Tibial artery (tissue), 4 donors: ENCODE data around the gene KRT32.

Source experiments
- DNase-seq, 2 donors: peaks; one replicate each; pipeline ENCODE4 v3.0.0-alpha.2; 2019
- H3K27ac ChIP-seq, 2 donors: fragments of 200-600 bp; sonication (generic) in 1 of 2; 1 replicate in 1 of 2; 2 replicates in 1 of 2; pipeline ENCODE4 v1.5.1; 2018 to 2019; ENCODE audit warnings: mild to moderate bottlenecking in 1 of 2
- H3K27me3 ChIP-seq, 2 donors: fragments of 200-600 bp; sonication (generic) in 1 of 2; one replicate each; pipeline versions ENCODE4 v1.5.1 to v1.6.0; 2016 to 2019
- H3K36me3 ChIP-seq, 3 donors: fragments of 200-600 bp; sonication (generic) in 2 of 3; one replicate each; pipeline ENCODE4 v1.5.1; 2016 to 2019; ENCODE audit warnings: mild to moderate bottlenecking in 2 of 3
- H3K4me1 ChIP-seq, 4 donors: fragments of 200-600 bp; sonication (generic) in 2 of 4; 1 replicate in 3 of 4; 2 replicates in 1 of 4; pipeline ENCODE4 v1.5.1; 2016 to 2019
- H3K4me3 ChIP-seq, 2 donors: fragments of 200-600 bp; sonication (generic) in 1 of 2; 1 replicate in 1 of 2; 2 replicates in 1 of 2; pipeline ENCODE4 v1.5.1; 2018 to 2019; ENCODE audit warnings: mild to moderate bottlenecking in 2 of 2
- H3K9me3 ChIP-seq, 3 donors: fragments of 200-600 bp; sonication (generic) in 1 of 3; one replicate each; pipeline ENCODE4 v1.5.1; 2016 to 2019
- intact Hi-C: fragments of 100-400 bp; cut with DNase I; formaldehyde crosslinking; loops from one replicate; pipeline ENCODE4 v1.15.0; 2023; ENCODE audit warnings: low total_unique reads
- TF ChIP-seq, protein P1 (sequence below), 2 experiments: fragments of 200-600 bp in 1 of 2; fragments of 450-650 bp in 1 of 2; IDR thresholded peaks; one replicate each; pipeline ENCODE4 v1.5.1; 2017 to 2019; ENCODE audit warnings: antibody characterized with exemption in 2 of 2, mild to moderate bottlenecking in 1 of 2, moderate library complexity in 1 of 2

KRT32 gene

GRCh38 chr17:41442739-41443138 lies 24.4 kb downstream of the KRT32 start:
- Histone ChIP-seq H3K36me3 (no peaks in the 10 kb centered on the region), H3K4me3 (no peak overlapping the region), H3K9me3 (no peaks in the 10 kb centered on the region), H3K27ac (no peak overlapping the region), H3K4me1 (no peaks in the 10 kb centered on the region), H3K27me3 (peaks cover 0 to 9% of the 10 kb centered on the region in 2 donors)
- intact Hi-C loops, result no loop called here
- TF ChIP-seq, protein P1, sequence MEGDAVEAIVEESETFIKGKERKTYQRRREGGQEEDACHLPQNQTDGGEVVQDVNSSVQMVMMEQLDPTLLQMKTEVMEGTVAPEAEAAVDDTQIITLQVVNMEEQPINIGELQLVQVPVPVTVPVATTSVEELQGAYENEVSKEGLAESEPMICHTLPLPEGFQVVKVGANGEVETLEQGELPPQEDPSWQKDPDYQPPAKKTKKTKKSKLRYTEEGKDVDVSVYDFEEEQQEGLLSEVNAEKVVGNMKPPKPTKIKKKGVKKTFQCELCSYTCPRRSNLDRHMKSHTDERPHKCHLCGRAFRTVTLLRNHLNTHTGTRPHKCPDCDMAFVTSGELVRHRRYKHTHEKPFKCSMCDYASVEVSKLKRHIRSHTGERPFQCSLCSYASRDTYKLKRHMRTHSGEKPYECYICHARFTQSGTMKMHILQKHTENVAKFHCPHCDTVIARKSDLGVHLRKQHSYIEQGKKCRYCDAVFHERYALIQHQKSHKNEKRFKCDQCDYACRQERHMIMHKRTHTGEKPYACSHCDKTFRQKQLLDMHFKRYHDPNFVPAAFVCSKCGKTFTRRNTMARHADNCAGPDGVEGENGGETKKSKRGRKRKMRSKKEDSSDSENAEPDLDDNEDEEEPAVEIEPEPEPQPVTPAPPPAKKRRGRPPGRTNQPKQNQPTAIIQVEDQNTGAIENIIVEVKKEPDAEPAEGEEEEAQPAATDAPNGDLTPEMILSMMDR (IDR thresholded peaks at IDR 0.05), result no peak
- DNase-seq, result no peak

DNA sequence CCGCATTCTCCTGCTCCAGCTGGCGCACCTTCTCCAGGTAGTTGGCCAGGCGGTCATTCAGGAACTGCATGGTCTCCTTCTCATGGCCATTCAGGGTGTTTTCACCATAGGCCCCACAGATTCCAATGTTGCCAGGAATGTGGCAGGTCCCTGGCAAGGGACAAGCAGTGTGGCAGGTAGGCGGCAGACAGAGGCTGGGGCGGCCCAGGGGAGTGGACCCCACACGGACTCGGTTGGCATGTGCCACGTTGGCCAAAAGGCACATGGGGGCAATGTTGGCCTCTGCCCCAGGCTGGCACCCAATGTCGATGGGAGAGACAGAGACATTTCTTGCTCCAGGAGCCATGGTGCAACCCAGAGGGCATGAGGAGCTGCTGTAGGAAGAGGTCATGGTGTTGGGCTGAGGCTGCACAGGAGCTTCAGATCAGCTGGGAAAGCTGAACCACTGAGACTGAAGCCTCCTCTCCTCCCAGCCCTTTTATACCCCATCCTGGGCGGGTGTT lies 26.6 kb downstream of the KRT32 start, which contains the start of gene KRT38:
Gene KRT38, minus strand, starts transcription at position 453 of the 503 bp plus-strand sequence. Its CDS starts 62 bp downstream, at position 391.
- Histone ChIP-seq H3K4me3 (no peak within 1 kb of the TSS), H3K36me3 (no peaks in the 10 kb centered on the region), H3K9me3 (no peaks in the 10 kb centered on the region), H3K27me3 (peaks cover 0 to 9% of the 10 kb centered on the region in 2 donors), H3K27ac (no peak within 1 kb of the TSS), H3K4me1 (no peaks in the 10 kb centered on the region)
- TF ChIP-seq, protein P1 (IDR thresholded peaks at IDR 0.05), result no peak
- no peak for DNase-seq
- intact Hi-C loops, result no loop called here

DNA sequence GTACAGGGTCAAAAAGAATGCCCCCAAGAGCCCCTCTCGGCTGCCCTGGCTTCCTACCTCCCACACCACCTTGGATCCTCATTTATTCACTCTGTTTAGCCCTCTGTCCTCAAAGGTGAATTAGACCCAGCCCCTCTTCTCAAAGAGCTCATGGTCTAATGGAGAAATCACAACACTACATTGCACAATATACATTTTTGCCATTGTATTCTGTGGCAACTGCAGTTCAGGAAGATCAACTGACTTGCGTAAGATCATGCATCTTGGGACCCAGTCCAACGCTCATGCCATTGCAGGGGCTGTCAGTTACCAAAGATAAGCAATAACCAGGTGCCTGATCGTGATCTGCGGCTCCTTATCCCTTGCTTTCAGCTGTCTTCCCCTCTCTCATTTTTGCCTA lies 27.8 kb downstream of the KRT32 start:
- DNase-seq, result no peak
- no peaks in the 10 kb centered on the region for H3K4me1 ChIP-seq
- H3K9me3 ChIP-seq, result no peaks in the 10 kb centered on the region
- H3K27me3 ChIP-seq, result peaks cover 0 to 3% of the 10 kb centered on the region in 2 donors
- H3K27ac ChIP-seq, result no peak overlapping the region
- intact Hi-C loops, result no loop called here
- no peaks in the 10 kb centered on the region for H3K36me3 ChIP-seq
- H3K4me3 ChIP-seq, result no peak overlapping the region
- TF ChIP-seq, protein P1 (IDR thresholded peaks at IDR 0.05), result no peak

DNA sequence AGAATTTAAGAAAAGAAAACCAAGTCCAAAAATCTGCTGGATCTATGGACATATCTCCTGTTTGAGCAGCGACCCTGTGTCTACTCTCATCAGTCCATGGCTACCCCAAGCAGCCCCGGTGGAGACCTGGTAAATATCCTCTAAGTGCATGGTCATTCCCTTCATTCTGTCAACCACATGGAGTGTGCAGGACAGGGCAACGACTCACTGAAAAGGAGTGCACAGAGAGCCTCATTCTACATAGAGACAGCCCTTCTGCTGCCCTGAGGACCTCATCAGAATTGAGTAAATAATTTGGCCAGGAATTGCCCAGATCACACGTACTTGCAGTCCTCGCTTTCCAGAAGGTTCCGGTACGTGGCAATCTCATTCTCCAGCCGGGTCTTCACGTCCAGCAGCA lies 29.4 kb downstream of the KRT32 start:
- DNase-seq, result no peak
- H3K27ac ChIP-seq, result no peak overlapping the region
- peaks cover 0 to 2% of the 10 kb centered on the region in 2 donors for H3K27me3 ChIP-seq
- TF ChIP-seq, protein P1 (IDR thresholded peaks at IDR 0.05), result no peak
- no peaks in the 10 kb centered on the region for H3K36me3 ChIP-seq
- intact Hi-C loops, result no loop called here
- no peaks in the 10 kb centered on the region for H3K9me3 ChIP-seq
- no peaks in the 10 kb centered on the region for H3K4me1 ChIP-seq
- no peak overlapping the region for H3K4me3 ChIP-seq

GRCh38 chr17:41437254-41437653 lies 29.9 kb downstream of the KRT32 start:
- DNase-seq, result no peak
- intact Hi-C loops, result no loop called here
- no peak overlapping the region for H3K27ac ChIP-seq
- no peaks in the 10 kb centered on the region for H3K9me3 ChIP-seq
- no peaks in the 10 kb centered on the region for H3K4me1 ChIP-seq
- TF ChIP-seq, protein P1 (IDR thresholded peaks at IDR 0.05), result no peak
- peaks cover 0 to 2% of the 10 kb centered on the region in 2 donors for H3K27me3 ChIP-seq
- no peak overlapping the region for H3K4me3 ChIP-seq
- no peaks in the 10 kb centered on the region for H3K36me3 ChIP-seq

GRCh38 chr17:41434415-41434814 lies 32.8 kb downstream of the KRT32 start:
- no peak overlapping the region for H3K4me3 ChIP-seq
- intact Hi-C loops, result no loop called here
- peaks cover 0 to 5% of the 10 kb centered on the region in 2 donors for H3K27me3 ChIP-seq
- no peak for DNase-seq
- H3K4me1 ChIP-seq, result no peaks in the 10 kb centered on the region
- H3K9me3 ChIP-seq, result no peaks in the 10 kb centered on the region
- H3K27ac ChIP-seq, result no peak overlapping the region
- no peaks in the 10 kb centered on the region for H3K36me3 ChIP-seq
- TF ChIP-seq, protein P1 (IDR thresholded peaks at IDR 0.05), result no peak
